ENCODE results near the gene PPP2R5E.
A peak's percentile ranks its signal among the peaks of the same experiment; 100 is the strongest.

PPP2R5E gene

GRCh38 chr14:63468294-63468693, 74.9 kb downstream of the PPP2R5E start:
- DNase-seq = peak; percentile 5

- no peak for DNase-seq
Measured at GRCh38 chr14:63467440-63468072, 75.6 kb downstream of the PPP2R5E start.

- no peak for DNase-seq
Measured at GRCh38 chr14:63465347-63465746, 77.8 kb downstream of the PPP2R5E start.

GRCh38 chr14:63460680-63461369, 82.4 kb downstream of the PPP2R5E start:
- no peak for DNase-seq

- no peak for DNase-seq
Measured at GRCh38 chr14:63459738-63460137, 83.4 kb downstream of the PPP2R5E start.

- DNase-seq = no peak
Measured at GRCh38 chr14:63457498-63457897, 85.7 kb downstream of the PPP2R5E start.

- peak; percentile 5 for DNase-seq
Measured at GRCh38 chr14:63454863-63455622, 88.1 kb downstream of the PPP2R5E start.

GRCh38 chr14:63454436-63454835, 88.7 kb downstream of the PPP2R5E start:
- no peak for DNase-seq

- no peak for DNase-seq
Measured at GRCh38 chr14:63453443-63453936, 89.7 kb downstream of the PPP2R5E start.

GRCh38 chr14:63452796-63453195, 90.4 kb downstream of the PPP2R5E start:
- DNase-seq = no peak

- DNase-seq = no peak
Measured at GRCh38 chr14:63448841-63449240, 94.3 kb downstream of the PPP2R5E start.

GRCh38 chr14:63444588-63444987, 98.6 kb downstream of the PPP2R5E start:
- DNase-seq = no peak

- DNase-seq = no peak
Measured at GRCh38 chr14:63443988-63444387, 99.2 kb downstream of the PPP2R5E start.

- no peak for DNase-seq
Measured at GRCh38 chr14:63443361-63443760, 99.8 kb downstream of the PPP2R5E start.

- DNase-seq = peak; percentile 49
Measured at GRCh38 chr14:63438065-63438757, 105.0 kb downstream of the PPP2R5E start.

GRCh38 chr14:63436286-63437098, 106.7 kb downstream of the PPP2R5E start:
- no peak for DNase-seq

GRCh38 chr14:63435838-63436237, 107.3 kb downstream of the PPP2R5E start:
- DNase-seq = no peak

GRCh38 chr14:63435204-63435603, 108.0 kb downstream of the PPP2R5E start:
- no peak for DNase-seq

- no peak for DNase-seq
Measured at GRCh38 chr14:63432888-63433552, 110.2 kb downstream of the PPP2R5E start.

- no peak for DNase-seq
Measured at GRCh38 chr14:63432228-63432627, 110.9 kb downstream of the PPP2R5E start.

- no peak for DNase-seq
Measured at GRCh38 chr14:63431466-63431865, 111.7 kb downstream of the PPP2R5E start.

GRCh38 chr14:63428486-63428885, 114.7 kb downstream of the PPP2R5E start:
- no peak for DNase-seq

Measured in CD4-positive, alpha-beta T cell treated with Interleukin-6 for 4 hours (primary cell).